ENCODE results near the gene KLK2.

KLK2 gene

DNA sequence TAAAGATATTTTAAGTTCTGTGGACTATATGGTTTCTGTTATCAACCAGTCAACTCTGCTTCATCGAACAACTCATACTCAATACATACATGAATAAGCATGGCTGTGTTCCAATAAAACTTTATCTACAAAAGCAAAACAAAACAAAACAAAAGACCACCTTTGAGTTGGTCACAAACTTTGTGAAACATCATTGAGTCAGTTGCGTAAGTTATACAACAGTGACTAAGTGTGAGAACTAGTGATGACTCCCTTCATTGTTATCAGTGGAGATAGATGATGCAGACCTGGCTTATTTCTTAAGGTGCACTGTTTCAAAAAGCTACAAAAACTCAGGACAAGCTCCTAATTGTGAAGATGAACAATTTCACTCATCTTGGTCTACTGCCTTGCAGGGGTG is 52.5 kb downstream of the KLK2 start:
- no peak for DNase-seq (ENCODE audit: low read depth)

DNA sequence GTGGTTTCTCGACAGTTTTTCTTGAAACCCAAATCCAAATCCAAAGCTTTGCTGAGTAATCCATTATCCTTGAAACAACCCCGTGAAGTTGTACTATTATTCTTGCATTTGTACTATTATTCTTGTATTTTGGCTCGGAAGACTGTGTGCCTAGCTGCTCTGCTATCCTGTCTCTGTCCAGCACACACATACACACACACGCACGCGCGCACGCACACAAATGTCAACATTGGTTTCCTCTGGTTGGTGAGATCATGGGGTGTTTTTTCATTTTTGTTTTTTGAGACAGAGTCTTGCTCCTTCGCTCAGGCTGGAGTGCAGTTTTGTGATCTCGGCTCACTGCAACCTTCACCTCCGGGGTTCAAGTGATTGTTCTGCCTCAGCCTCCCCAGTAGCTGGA is 52.9 kb downstream of the KLK2 start:
- no peak for DNase-seq (ENCODE audit: low read depth)

DNA sequence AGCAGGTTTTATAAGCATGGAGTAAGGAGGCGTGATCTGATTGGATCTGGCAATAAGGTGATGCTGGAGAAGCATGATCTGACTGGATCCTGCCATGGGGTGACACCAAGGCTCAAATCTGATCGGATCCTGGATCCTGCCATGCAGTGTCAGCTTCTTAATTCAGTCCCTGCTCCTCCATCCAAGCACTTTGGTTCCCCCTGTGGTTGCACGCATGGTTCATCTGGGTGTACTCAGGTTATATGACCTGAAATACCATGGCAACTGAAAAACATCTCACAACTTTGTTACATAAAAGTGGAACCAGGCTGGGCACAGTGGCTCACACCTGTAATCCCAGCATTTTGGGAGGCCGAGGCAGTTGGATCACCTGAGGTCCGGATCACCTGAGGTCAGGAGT is 55.6 kb downstream of the KLK2 start:
- DNase-seq (ENCODE audit: low read depth) = no peak

Data from stimulated activated CD8-positive, alpha-beta memory T cell treated with anti-CD3 and anti-CD28 coated beads, Interleukin-12 subunit alpha, Interleukin-12 subunit beta, amount 100 ng/mL, for 4 hours (primary cell).